Lung (tissue), 12 donors: ENCODE data around the gene BCAP31. TPM values are rescaled to one million over a fixed set of nuclear protein-coding genes. Genes with fewer than 3 reads are reported as not detected.

Experiments
- ATAC-seq: fragments of 200-7000 bp; cut with Tn5 transposase; one replicate; pipeline ENCODE4 v1.9.1; 2020; ENCODE audit warnings: moderate number of reproducible peaks; ENCODE audit not compliant: insufficient read depth, low FRiP score
- DNase-seq, 3 donors: peaks; one replicate each; pipeline ENCODE4 v3.0.0-alpha.2; 2013 to 2017
- H3K27ac ChIP-seq, 2 donors: one replicate each; pipeline ENCODE4 v1.5.1; 2013; ENCODE audit warnings: mild to moderate bottlenecking in 2 of 2, moderate library complexity in 2 of 2, control low read depth in 1 of 2, inconsistent platforms in 1 of 2, low read depth in 1 of 2, low read length in 1 of 2
- H3K27me3 ChIP-seq, 3 donors: one replicate each; pipeline ENCODE4 v1.5.1; 2013; ENCODE audit warnings: low read length in 2 of 3; ENCODE audit not compliant: control insufficient read depth in 3 of 3, insufficient read depth in 3 of 3
- H3K36me3 ChIP-seq, 4 donors: one replicate each; pipeline ENCODE4 v1.5.1; 2013; ENCODE audit warnings: low read length in 4 of 4, mild to moderate bottlenecking in 1 of 4, moderate library complexity in 1 of 4; ENCODE audit not compliant: control insufficient read depth in 4 of 4, insufficient read depth in 4 of 4
- H3K4me1 ChIP-seq, 5 donors: one replicate each; pipeline ENCODE4 v1.5.1; 2013; ENCODE audit warnings: low read length in 5 of 5, mild to moderate bottlenecking in 2 of 5, moderate library complexity in 1 of 5; ENCODE audit not compliant: control insufficient read depth in 5 of 5, insufficient read depth in 5 of 5
- H3K4me3 ChIP-seq: one replicate; pipeline ENCODE4 v1.5.1; 2013; ENCODE audit warnings: mild to moderate bottlenecking, control low read depth, moderate library complexity
- H3K9ac ChIP-seq, 2 donors: one replicate each; pipeline ENCODE4 v1.5.1; 2013; ENCODE audit warnings: low read length in 2 of 2, control low read depth in 1 of 2; ENCODE audit not compliant: insufficient read depth in 1 of 2
- H3K9me3 ChIP-seq, 4 donors: one replicate each; pipeline ENCODE4 v1.5.1; 2013; ENCODE audit warnings: low read length in 3 of 4, mild to moderate bottlenecking in 1 of 4, moderate library complexity in 1 of 4; ENCODE audit not compliant: control insufficient read depth in 4 of 4, insufficient read depth in 3 of 4
- whole genome bisulfite sequencing, 2 donors: extraction: QIAGEN DNeasy Blood & Tissue Kit; methylation state at CpG; one replicate each; pipeline ENCODE4 v1.1.7; 2013; 5-methylcytosine and 5-hydroxymethylcytosine counted together
- polyA plus RNA-seq, 2 donors: library from polyadenylated mRNA; stranded (reverse); fragments of 200-250 nt; gene quantifications; one replicate each; pipeline ENCODE4 v1.2.1, GENCODE V29; 2013
- total RNA-seq, 2 donors: library from RNA; depleted of rRNA in 1 of 2; stranded (reverse); fragments of >200 nt in 1 of 2; gene quantifications; one replicate each; pipeline ENCODE4 v1.2.1, GENCODE V29; 2014 to 2021
- TF ChIP-seq, protein P1 (sequence below): IDR thresholded peaks from 2 replicates; pipeline ENCODE4 v1.5.1; 2012; ENCODE audit warnings: mild to moderate bottlenecking; ENCODE audit errors: control extremely low read depth, extremely low read depth
- donor health status: control.
- donor health status: control.
- donor health status: Bipolar disorder and iron deficiency.
- donor health status: healthy.
- donor health status: DM: yes; HTN: yes; CAD: no.

BCAP31 gene
- total and polyA plus RNA-seq, 4 donors: 76.8 to 283 (median 206) TPM

GRCh38 chrX:153735274-153735673 is 11.1 kb upstream of the BCAP31 start:
- ATAC-seq: no peak
- Histone ChIP-seq H3K4me1 (no peaks in the 10 kb centered on the region), H3K9me3 (peaks cover 0 to 12% (median 7%) of the 10 kb centered on the region in 4 donors), H3K36me3 (peaks cover 0 to 7% (median 0%) of the 10 kb centered on the region in 4 donors), H3K27me3 (no peaks in the 10 kb centered on the region), H3K9ac (no peak overlapping the region), H3K27ac (no peak overlapping the region), H3K4me3 (no peak overlapping the region)
- WGBS, 2 donors: 83 to 85% methylated on average over 9 of the region's 9 CpGs
- TF ChIP-seq, protein P1, sequence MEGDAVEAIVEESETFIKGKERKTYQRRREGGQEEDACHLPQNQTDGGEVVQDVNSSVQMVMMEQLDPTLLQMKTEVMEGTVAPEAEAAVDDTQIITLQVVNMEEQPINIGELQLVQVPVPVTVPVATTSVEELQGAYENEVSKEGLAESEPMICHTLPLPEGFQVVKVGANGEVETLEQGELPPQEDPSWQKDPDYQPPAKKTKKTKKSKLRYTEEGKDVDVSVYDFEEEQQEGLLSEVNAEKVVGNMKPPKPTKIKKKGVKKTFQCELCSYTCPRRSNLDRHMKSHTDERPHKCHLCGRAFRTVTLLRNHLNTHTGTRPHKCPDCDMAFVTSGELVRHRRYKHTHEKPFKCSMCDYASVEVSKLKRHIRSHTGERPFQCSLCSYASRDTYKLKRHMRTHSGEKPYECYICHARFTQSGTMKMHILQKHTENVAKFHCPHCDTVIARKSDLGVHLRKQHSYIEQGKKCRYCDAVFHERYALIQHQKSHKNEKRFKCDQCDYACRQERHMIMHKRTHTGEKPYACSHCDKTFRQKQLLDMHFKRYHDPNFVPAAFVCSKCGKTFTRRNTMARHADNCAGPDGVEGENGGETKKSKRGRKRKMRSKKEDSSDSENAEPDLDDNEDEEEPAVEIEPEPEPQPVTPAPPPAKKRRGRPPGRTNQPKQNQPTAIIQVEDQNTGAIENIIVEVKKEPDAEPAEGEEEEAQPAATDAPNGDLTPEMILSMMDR: no peak
- DNase-seq: no peak

GRCh38 chrX:153734871-153735270 is 10.7 kb upstream of the BCAP31 start:
- Histone ChIP-seq H3K27ac (no peak overlapping the region), H3K36me3 (peaks cover 0 to 7% (median 0%) of the 10 kb centered on the region in 4 donors), H3K4me3 (no peak overlapping the region), H3K4me1 (no peaks in the 10 kb centered on the region), H3K27me3 (no peaks in the 10 kb centered on the region), H3K9ac (no peak overlapping the region), H3K9me3 (peaks cover 0 to 12% (median 7%) of the 10 kb centered on the region in 4 donors)
- ATAC-seq (no peak), DNase-seq (no peak)
- 90 to 100% methylated on average over 2 of the region's 2 CpGs for WGBS, 2 donors
- TF ChIP-seq, protein P1: no peak

- Histone ChIP-seq H3K27me3 (no peaks in the 10 kb centered on the region), H3K4me1 (no peaks in the 10 kb centered on the region), H3K36me3 (peaks cover 0 to 7% (median 0%) of the 10 kb centered on the region in 4 donors), H3K9me3 (peaks cover 0 to 13% (median 7%) of the 10 kb centered on the region in 4 donors), H3K4me3 (no peak overlapping the region), H3K27ac (no peak overlapping the region), H3K9ac (no peak overlapping the region)
- no peak for DNase-seq
- WGBS, 2 donors: 86 to 97% methylated on average over 10 to 15 of the region's 15 CpGs
- no peak for ATAC-seq
- TF ChIP-seq, protein P1: no peak
Measured at GRCh38 chrX:153733651-153734240, 9.6 kb upstream of the BCAP31 start.

- DNase-seq: no peak
- Histone ChIP-seq H3K9me3 (peaks cover 0 to 17% (median 7%) of the 10 kb centered on the region in 4 donors), H3K4me1 (peaks cover 0 to 6% (median 6%) of the 10 kb centered on the region in 5 donors), H3K9ac (no peak overlapping the region), H3K36me3 (peaks cover 0 to 7% (median 0%) of the 10 kb centered on the region in 4 donors), H3K27me3 (no peaks in the 10 kb centered on the region), H3K27ac (no peak overlapping the region), H3K4me3 (no peak overlapping the region)
- TF ChIP-seq, protein P1: no peak
- no peak for ATAC-seq
- 75 to 89% methylated on average over 14 of the region's 14 CpGs for WGBS, 2 donors
Measured at GRCh38 chrX:153732401-153732800, 8.2 kb upstream of the BCAP31 start.
